NT2/D1 (cell line): ENCODE data around the gene SLC22A15.

ENCODE experiments used
- YY1 ChIP-seq: IDR thresholded peaks from 2 replicates; pipeline ENCODE4 v1.6.1; 2011; ENCODE audit not compliant: insufficient read length, insufficient read depth
- ZNF274 ChIP-seq: IDR thresholded peaks from 2 replicates; pipeline ENCODE4 v1.6.1; 2011; ENCODE audit warnings: mild to moderate bottlenecking, low read depth, low read length

GRCh38 chr1:116087628-116088027 is 111.3 kb downstream of the SLC22A15 start:
- no peak for TF ChIP-seq YY1
- TF ChIP-seq ZNF274, result no peak
